DOHH2 (cell line): ENCODE results near the gene CLIC3.

Experiments
- H3F3A ChIP-seq: fragments of 200-600 bp; sonication (generic), shearing (Covaris generic); 2 replicates; pipeline ENCODE4 v1.6.0; 2016; ENCODE audit warnings: antibody characterized with exemption, mild to moderate bottlenecking; ENCODE audit not compliant: control insufficient read depth, insufficient read depth
- H3K27ac ChIP-seq: fragments of 200-600 bp; sonication (generic); 2 replicates; pipeline ENCODE4 v1.5.1; 2014; ENCODE audit warnings: low read depth, mild to moderate bottlenecking, low read length, moderate library complexity
- H3K27me3 ChIP-seq: fragments of 200-600 bp; sonication (generic); 2 replicates; pipeline ENCODE4 v1.6.1; 2014; ENCODE audit warnings: mild to moderate bottlenecking, low read length, mixed read lengths; ENCODE audit not compliant: control insufficient read depth
- H3K36me3 ChIP-seq: fragments of 200-600 bp; sonication (generic); 2 replicates; pipeline ENCODE4 v1.6.1; 2014; ENCODE audit warnings: mild to moderate bottlenecking, low read length, moderate library complexity, mixed read lengths; ENCODE audit not compliant: control insufficient read depth
- H3K4me1 ChIP-seq: fragments of 200-600 bp; sonication (generic); 2 replicates; pipeline ENCODE4 v1.6.1; 2014; ENCODE audit warnings: mild to moderate bottlenecking, low read length, mixed read lengths; ENCODE audit not compliant: control insufficient read depth
- H3K4me2 ChIP-seq: fragments of 200-600 bp; sonication (generic); 2 replicates; pipeline ENCODE4 v1.6.0; 2014; ENCODE audit warnings: mild to moderate bottlenecking, low read length, moderate library complexity
- H3K4me3 ChIP-seq: fragments of 200-600 bp; sonication (generic); 2 replicates; pipeline ENCODE4 v1.5.1; 2014; ENCODE audit warnings: mild to moderate bottlenecking, low read length, mixed read lengths
- H3K79me2 ChIP-seq: fragments of 200-600 bp; sonication (generic); 2 replicates; pipeline ENCODE4 v1.6.1; 2014; ENCODE audit warnings: mild to moderate bottlenecking, low read length, mixed read lengths; ENCODE audit not compliant: control insufficient read depth
- H3K9me2 ChIP-seq: fragments of 200-600 bp; sonication (generic); replicated peaks from 2 replicates; pipeline ENCODE4 v1.6.1; 2014; ENCODE audit warnings: mild to moderate bottlenecking, low read length, mixed read lengths; ENCODE audit not compliant: control insufficient read depth
- H3K9me3 ChIP-seq: fragments of 200-600 bp; sonication (generic); 2 replicates; pipeline ENCODE4 v1.6.1; 2014; ENCODE audit warnings: antibody characterized with exemption, low read length, mixed read lengths; ENCODE audit not compliant: control insufficient read depth, insufficient read depth
- H4K20me1 ChIP-seq: fragments of 200-600 bp; sonication (generic); 2 replicates; pipeline ENCODE4 v1.6.0; 2014; ENCODE audit warnings: low read depth, mild to moderate bottlenecking, antibody characterized with exemption, low read length, moderate library complexity; ENCODE audit not compliant: control insufficient read depth, insufficient read depth
- EZH2phosphoT487 ChIP-seq: fragments of 200-600 bp; sonication (generic); IDR thresholded peaks from 2 replicates; pipeline ENCODE4 v1.6.1; 2017; ENCODE audit warnings: borderline replicate concordance, mild to moderate bottlenecking, antibody characterized with exemption, low read length, moderate library complexity, mixed read lengths
- TF ChIP-seq, protein P1 (sequence below): fragments of 200-600 bp; sonication (generic); IDR thresholded peaks from one replicate; pipeline ENCODE4 v1.5.1; 2014; ENCODE audit warnings: antibody characterized with exemption, mild to moderate bottlenecking, low read depth, low read length; ENCODE audit not compliant: poor library complexity, severe bottlenecking

The CLIC3 gene

DNA sequence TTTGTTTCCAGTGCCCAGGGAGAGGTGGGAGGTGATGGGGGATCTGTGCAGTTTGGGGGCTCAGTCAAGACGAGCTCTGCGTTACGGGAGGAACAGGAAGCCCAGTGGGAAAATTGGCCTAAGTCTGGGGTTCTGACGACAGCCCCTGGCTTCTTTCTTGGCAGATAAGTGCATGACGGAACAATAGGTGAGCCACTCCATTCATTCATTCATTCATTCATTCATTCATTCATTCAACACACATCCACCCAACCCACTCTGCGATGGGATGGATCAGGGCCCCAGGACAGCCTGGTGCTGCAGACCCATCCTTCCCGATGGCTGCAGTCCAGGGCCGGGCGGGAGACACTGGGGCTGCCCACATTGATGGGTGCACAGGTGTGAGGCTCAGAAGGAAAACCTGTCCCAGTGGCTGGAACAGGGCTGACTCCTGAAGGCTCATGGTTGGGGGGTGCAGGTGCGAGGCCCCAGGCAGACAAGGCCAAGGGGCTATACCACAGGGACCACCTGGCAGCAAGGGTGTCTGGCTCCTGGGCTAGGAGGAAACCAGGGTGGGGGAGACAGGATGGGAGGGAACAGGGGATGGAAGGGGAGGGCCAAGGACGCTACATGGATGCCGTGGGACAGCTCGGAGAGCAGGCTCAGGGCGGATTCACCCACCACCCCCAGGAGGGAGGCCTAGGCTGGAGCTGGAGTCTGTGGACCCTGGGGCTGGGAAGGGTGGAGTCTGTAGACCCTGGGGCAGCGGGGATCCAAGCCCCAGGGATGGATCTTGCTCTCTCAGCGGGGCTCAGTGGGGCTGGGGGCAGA lies 15.5 kb downstream of the CLIC3 start:
- Histone ChIP-seq H3K4me3 (no peak overlapping the region), H3K4me2 (no peak overlapping the region), H4K20me1 (no peaks in the 10 kb centered on the region), H3K27ac (no peak overlapping the region), H3F3A (no peaks in the 10 kb centered on the region), H3K79me2 (no peaks in the 10 kb centered on the region), H3K9me2 (no peaks in the 10 kb centered on the region), H3K9me3 (no peaks in the 10 kb centered on the region), H3K4me1 (no peaks in the 10 kb centered on the region), H3K36me3 (no peaks in the 10 kb centered on the region), H3K27me3 (peaks cover 12% of the 10 kb centered on the region)
- TF ChIP-seq, protein P1, sequence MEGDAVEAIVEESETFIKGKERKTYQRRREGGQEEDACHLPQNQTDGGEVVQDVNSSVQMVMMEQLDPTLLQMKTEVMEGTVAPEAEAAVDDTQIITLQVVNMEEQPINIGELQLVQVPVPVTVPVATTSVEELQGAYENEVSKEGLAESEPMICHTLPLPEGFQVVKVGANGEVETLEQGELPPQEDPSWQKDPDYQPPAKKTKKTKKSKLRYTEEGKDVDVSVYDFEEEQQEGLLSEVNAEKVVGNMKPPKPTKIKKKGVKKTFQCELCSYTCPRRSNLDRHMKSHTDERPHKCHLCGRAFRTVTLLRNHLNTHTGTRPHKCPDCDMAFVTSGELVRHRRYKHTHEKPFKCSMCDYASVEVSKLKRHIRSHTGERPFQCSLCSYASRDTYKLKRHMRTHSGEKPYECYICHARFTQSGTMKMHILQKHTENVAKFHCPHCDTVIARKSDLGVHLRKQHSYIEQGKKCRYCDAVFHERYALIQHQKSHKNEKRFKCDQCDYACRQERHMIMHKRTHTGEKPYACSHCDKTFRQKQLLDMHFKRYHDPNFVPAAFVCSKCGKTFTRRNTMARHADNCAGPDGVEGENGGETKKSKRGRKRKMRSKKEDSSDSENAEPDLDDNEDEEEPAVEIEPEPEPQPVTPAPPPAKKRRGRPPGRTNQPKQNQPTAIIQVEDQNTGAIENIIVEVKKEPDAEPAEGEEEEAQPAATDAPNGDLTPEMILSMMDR: no peak
- no peak for TF ChIP-seq EZH2phosphoT487

DNA sequence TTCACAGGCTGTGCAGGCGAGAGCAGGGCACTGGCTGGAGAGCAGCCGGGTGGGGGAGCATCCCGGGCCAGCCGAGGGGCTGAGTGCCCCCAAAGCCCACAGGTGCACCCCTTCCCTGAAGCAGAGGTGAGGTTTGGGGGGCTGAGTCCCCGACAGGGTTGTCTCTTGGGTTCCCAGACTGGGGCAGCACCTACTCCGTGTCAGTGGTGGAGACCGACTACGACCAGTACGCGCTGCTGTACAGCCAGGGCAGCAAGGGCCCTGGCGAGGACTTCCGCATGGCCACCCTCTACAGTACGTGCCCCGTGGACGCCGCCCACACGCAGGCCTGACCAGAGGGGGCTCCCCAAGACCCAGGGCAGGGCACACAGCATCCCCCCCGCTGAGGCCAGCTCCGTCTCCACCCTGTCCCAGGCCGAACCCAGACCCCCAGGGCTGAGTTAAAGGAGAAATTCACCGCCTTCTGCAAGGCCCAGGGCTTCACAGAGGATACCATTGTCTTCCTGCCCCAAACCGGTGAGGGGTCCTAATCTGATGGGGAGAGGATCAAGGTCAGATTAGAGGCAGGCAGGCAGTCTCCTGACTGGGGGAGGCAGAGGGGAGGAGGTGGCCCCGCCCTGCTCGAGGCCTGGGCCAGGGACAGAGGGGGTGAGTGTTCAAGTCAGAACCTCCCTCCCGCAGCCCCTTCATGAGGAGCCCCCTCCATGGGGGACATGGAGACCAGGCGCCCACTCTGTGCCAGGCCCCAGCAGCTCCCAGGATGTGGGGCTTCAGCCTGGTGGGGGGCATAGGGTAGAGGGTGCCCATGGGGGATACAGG lies 16.4 kb downstream of the CLIC3 start:
- TF ChIP-seq, protein P1: no peak
- TF ChIP-seq EZH2phosphoT487: no peak
- H4K20me1 ChIP-seq: no peaks in the 10 kb centered on the region
- no peaks in the 10 kb centered on the region for H3K4me1 ChIP-seq
- peaks cover 11% of the 10 kb centered on the region for H3K27me3 ChIP-seq
- no peaks in the 10 kb centered on the region for H3K9me2 ChIP-seq
- H3K4me2 ChIP-seq: no peak overlapping the region
- no peaks in the 10 kb centered on the region for H3K9me3 ChIP-seq
- no peaks in the 10 kb centered on the region for H3K36me3 ChIP-seq
- no peak overlapping the region for H3K27ac ChIP-seq
- no peak overlapping the region for H3K4me3 ChIP-seq
- no peaks in the 10 kb centered on the region for H3F3A ChIP-seq
- H3K79me2 ChIP-seq: no peaks in the 10 kb centered on the region

DNA sequence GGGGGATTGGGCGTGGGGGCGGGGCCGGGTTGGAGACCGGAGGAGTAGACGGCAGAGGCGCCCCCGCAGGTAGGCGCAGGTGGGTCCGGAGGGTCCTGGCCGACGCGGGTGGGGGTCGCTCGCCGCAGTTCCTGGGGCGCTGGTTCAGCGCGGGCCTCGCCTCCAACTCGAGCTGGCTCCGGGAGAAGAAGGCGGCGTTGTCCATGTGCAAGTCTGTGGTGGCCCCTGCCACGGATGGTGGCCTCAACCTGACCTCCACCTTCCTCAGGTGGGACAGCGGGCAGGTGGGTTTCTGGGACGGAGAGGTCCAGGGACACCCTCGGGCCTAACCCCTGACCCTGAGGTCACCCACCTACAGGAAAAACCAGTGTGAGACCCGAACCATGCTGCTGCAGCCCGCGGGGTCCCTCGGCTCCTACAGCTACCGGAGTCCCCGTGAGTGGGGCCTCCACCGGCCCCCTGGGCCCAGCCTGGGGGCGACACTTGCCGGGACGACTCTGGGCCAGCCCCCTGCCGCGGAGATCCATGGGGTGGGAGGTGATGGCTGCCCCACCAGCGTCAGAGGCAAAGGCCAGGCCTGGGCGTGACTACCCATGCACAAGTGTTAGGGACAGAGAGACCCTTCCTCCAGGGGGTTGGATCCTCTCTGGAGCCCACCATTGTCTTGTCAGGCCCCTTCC lies 17.4 kb downstream of the CLIC3 start:
- no peaks in the 10 kb centered on the region for H3K4me1 ChIP-seq
- H3K9me2 ChIP-seq: no peaks in the 10 kb centered on the region
- H3F3A ChIP-seq: no peaks in the 10 kb centered on the region
- peaks cover 7% of the 10 kb centered on the region; the same call in 1 of the 2 replicates for H3K27me3 ChIP-seq
- H3K4me2 ChIP-seq: no peak overlapping the region
- H3K36me3 ChIP-seq: no peaks in the 10 kb centered on the region
- no peak for TF ChIP-seq EZH2phosphoT487
- TF ChIP-seq, protein P1: no peak
- no peak overlapping the region for H3K27ac ChIP-seq
- H3K9me3 ChIP-seq: no peaks in the 10 kb centered on the region
- no peaks in the 10 kb centered on the region for H3K79me2 ChIP-seq
- no peak overlapping the region for H3K4me3 ChIP-seq
- no peaks in the 10 kb centered on the region for H4K20me1 ChIP-seq
